ENCODE results near the gene SETBP1.

DNA sequence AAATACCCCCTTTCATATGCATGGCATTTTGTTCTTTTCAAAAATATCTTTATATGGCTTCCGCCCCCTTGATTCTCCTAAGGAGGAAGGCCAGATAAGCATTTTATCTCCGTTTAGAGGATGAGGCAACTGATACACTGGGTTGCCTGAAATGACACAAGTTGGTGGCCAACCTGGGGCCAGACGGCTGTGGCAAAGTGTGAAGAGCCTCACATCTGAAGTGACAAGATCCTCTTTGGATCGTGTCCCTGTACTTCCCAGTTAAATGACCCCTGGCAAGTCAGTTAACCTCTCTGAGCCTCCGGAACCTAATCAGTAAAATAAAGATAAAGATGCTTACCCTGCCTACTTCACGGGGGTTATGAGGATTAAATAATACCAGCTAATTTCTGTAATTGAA lies 4.6 kb downstream of the SETBP1 start:
- TF ChIP-seq, protein P1, sequence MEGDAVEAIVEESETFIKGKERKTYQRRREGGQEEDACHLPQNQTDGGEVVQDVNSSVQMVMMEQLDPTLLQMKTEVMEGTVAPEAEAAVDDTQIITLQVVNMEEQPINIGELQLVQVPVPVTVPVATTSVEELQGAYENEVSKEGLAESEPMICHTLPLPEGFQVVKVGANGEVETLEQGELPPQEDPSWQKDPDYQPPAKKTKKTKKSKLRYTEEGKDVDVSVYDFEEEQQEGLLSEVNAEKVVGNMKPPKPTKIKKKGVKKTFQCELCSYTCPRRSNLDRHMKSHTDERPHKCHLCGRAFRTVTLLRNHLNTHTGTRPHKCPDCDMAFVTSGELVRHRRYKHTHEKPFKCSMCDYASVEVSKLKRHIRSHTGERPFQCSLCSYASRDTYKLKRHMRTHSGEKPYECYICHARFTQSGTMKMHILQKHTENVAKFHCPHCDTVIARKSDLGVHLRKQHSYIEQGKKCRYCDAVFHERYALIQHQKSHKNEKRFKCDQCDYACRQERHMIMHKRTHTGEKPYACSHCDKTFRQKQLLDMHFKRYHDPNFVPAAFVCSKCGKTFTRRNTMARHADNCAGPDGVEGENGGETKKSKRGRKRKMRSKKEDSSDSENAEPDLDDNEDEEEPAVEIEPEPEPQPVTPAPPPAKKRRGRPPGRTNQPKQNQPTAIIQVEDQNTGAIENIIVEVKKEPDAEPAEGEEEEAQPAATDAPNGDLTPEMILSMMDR (IDR thresholded peaks at IDR 0.05 in 2 of 3, conservative IDR thresholded peaks at IDR 0.05 in 1 of 3; ENCODE audit: insufficient read depth in 2 of 3, low read depth in 1 of 3, low read length in 3 of 3) = no peak
- no peak for TF ChIP-seq NFE2L1 (tag; IDR thresholded peaks at IDR 0.05; ENCODE audit: borderline replicate concordance, low read depth)
- no peak for TF ChIP-seq ZNF436 (CRISPR knock-in tag; IDR thresholded peaks at IDR 0.05)
- no peak for TF ChIP-seq CHD2 (IDR thresholded peaks at IDR 0.05; ENCODE audit: low read depth, low read length)
- TF ChIP-seq POLR2AphosphoS5 (IDR thresholded peaks at IDR 0.05; ENCODE audit: control insufficient read depth, insufficient read depth, low read depth, low read length) = no peak
- TF ChIP-seq SMARCE1 (IDR thresholded peaks at IDR 0.05) = no peak
- TF ChIP-seq ELF1 (tag; IDR thresholded peaks at IDR 0.05) = no peak
- TF ChIP-seq POLR2AphosphoS2 (IDR thresholded peaks at IDR 0.05; ENCODE audit: low read length) = no peak
- TF ChIP-seq POLR2A (conservative IDR thresholded peaks at IDR 0.05) = no peak
- no peak for TF ChIP-seq ELF4 (CRISPR knock-in tag; IDR thresholded peaks at IDR 0.05)
